ENCODE results near the gene BTLA. TPM values are rescaled to one million over a fixed set of nuclear protein-coding genes. Genes with fewer than 3 reads are reported as not detected.

BTLA gene
- total RNA-seq (not detected in 2 replicates), polyA plus RNA-seq (not detected in 2 replicates)

GRCh38 chr3:112498914-112499711 lies at the start of gene BTLA:
BTLA (minus strand) TSS chr3:112499472; CDS start chr3:112499358, 114 bp downstream.
- Histone ChIP-seq H3K36me3 (replicated peaks; ENCODE audit: insufficient read depth, low read depth) (no peaks in the 10 kb centered on the region), H3K4me1 (ENCODE audit: insufficient read depth) (no peaks in the 10 kb centered on the region), H3K4me3 (no peak within 1 kb of the TSS), H3K27me3 (no peaks in the 10 kb centered on the region), H4K20me1 (ENCODE audit: insufficient read depth, poor library complexity, severe bottlenecking) (no peaks in the 10 kb centered on the region), H3K9me3 (ENCODE audit: low read depth) (no peaks in the 10 kb centered on the region), H2AFZ (no peak within 1 kb of the TSS), H3K9me2 (replicated peaks; ENCODE audit: insufficient read depth) (no peaks in the 10 kb centered on the region), H3K4me2 (no peak within 1 kb of the TSS), H3K79me2 (no peaks in the 10 kb centered on the region), H3K27ac (no peak within 1 kb of the TSS)
- no peak for DNase-seq (ENCODE audit: low spot score)
- TF ChIP-seq, protein P1, sequence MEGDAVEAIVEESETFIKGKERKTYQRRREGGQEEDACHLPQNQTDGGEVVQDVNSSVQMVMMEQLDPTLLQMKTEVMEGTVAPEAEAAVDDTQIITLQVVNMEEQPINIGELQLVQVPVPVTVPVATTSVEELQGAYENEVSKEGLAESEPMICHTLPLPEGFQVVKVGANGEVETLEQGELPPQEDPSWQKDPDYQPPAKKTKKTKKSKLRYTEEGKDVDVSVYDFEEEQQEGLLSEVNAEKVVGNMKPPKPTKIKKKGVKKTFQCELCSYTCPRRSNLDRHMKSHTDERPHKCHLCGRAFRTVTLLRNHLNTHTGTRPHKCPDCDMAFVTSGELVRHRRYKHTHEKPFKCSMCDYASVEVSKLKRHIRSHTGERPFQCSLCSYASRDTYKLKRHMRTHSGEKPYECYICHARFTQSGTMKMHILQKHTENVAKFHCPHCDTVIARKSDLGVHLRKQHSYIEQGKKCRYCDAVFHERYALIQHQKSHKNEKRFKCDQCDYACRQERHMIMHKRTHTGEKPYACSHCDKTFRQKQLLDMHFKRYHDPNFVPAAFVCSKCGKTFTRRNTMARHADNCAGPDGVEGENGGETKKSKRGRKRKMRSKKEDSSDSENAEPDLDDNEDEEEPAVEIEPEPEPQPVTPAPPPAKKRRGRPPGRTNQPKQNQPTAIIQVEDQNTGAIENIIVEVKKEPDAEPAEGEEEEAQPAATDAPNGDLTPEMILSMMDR (IDR thresholded peaks at IDR 0.05; ENCODE audit: poor library complexity) = no peak
- no peak for TF ChIP-seq EZH2phosphoT487 (IDR thresholded peaks at IDR 0.05; ENCODE audit: low read depth, severe bottlenecking, unreplicated experiment)
- no peak for TF ChIP-seq EZH2 (IDR thresholded peaks at IDR 0.05; ENCODE audit: borderline replicate concordance)
- 89% methylated on average over 12 of the region's 12 CpGs for WGBS (ENCODE audit: low lambda C conversion rate, missing lambda C conversion rate)

DNA sequence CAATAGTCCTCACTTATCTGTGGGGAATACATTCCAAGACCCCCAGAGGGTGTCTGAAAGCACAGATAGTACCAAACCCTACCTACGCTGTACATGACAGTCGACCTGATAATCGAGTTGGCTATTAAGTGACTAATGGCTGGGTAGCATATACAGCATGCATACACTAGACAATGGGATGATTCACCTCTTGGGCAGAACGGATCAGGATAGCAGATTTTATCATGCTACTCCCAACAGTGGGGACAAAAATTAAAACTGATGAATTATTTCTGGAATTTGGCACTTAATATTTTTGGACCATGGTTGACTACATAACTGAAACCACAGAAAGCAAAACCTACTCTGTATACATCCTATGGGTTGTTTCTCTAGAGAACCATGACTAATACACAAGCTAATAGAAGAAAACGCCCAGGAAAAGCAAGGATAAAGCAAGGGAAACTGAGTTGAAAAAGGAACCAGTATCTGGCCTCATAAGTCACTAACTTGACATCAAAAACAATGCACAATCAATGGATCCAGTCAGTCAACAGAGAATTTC lies 47.0 kb upstream of the BTLA start:
- Histone ChIP-seq H3K36me3 (replicated peaks; ENCODE audit: insufficient read depth, low read depth) (no peaks in the 10 kb centered on the region), H3K9me2 (replicated peaks; ENCODE audit: insufficient read depth) (no peaks in the 10 kb centered on the region), H3K4me1 (ENCODE audit: insufficient read depth) (no peaks in the 10 kb centered on the region), H3K79me2 (peaks cover 6% of the 10 kb centered on the region), H3K4me2 (no peak overlapping the region), H2AFZ (no peak overlapping the region), H3K27me3 (no peaks in the 10 kb centered on the region), H3K27ac (no peak overlapping the region), H3K4me3 (no peak overlapping the region), H4K20me1 (ENCODE audit: insufficient read depth, poor library complexity, severe bottlenecking) (no peaks in the 10 kb centered on the region), H3K9me3 (ENCODE audit: low read depth) (no peaks in the 10 kb centered on the region)
- TF ChIP-seq EZH2phosphoT487 (IDR thresholded peaks at IDR 0.05; ENCODE audit: low read depth, severe bottlenecking, unreplicated experiment) (no peak), EZH2 (IDR thresholded peaks at IDR 0.05; ENCODE audit: borderline replicate concordance) (no peak)
- TF ChIP-seq, protein P1 (IDR thresholded peaks at IDR 0.05; ENCODE audit: poor library complexity) = no peak
- 98% methylated on average over 5 of the region's 5 CpGs for WGBS (ENCODE audit: low lambda C conversion rate, missing lambda C conversion rate)
- DNase-seq (ENCODE audit: low spot score) = no peak

GRCh38 chr3:112539825-112540650 lies 40.8 kb upstream of the BTLA start:
- no peak for DNase-seq (ENCODE audit: low spot score)
- WGBS (ENCODE audit: low lambda C conversion rate, missing lambda C conversion rate) = 100% methylated on average over 1 of the region's 1 CpG
- Histone ChIP-seq H2AFZ (no peak overlapping the region), H3K79me2 (no peaks in the 10 kb centered on the region), H3K9me3 (ENCODE audit: low read depth) (no peaks in the 10 kb centered on the region), H3K27ac (no peak overlapping the region), H3K4me3 (no peak overlapping the region), H3K9me2 (replicated peaks; ENCODE audit: insufficient read depth) (no peaks in the 10 kb centered on the region), H4K20me1 (ENCODE audit: insufficient read depth, poor library complexity, severe bottlenecking) (no peaks in the 10 kb centered on the region), H3K4me2 (no peak overlapping the region), H3K36me3 (replicated peaks; ENCODE audit: insufficient read depth, low read depth) (no peaks in the 10 kb centered on the region), H3K4me1 (ENCODE audit: insufficient read depth) (no peaks in the 10 kb centered on the region), H3K27me3 (no peaks in the 10 kb centered on the region)
- TF ChIP-seq, protein P1 (IDR thresholded peaks at IDR 0.05; ENCODE audit: poor library complexity) = no peak
- TF ChIP-seq EZH2phosphoT487 (IDR thresholded peaks at IDR 0.05; ENCODE audit: low read depth, severe bottlenecking, unreplicated experiment) = no peak
- TF ChIP-seq EZH2 (IDR thresholded peaks at IDR 0.05; ENCODE audit: borderline replicate concordance) = no peak
